ENCODE results near the gene GALNT11.

- TF ChIP-seq POLR2AphosphoS5 (IDR thresholded peaks at IDR 0.05; ENCODE audit: borderline replicate concordance, low read depth, low read length) (no peak), EZH2 (IDR thresholded peaks at IDR 0.05) (no peak), FOXP2 (optimal IDR thresholded peaks at IDR 0.05; ENCODE audit: control extremely low read depth, extremely low read length, insufficient read depth) (no peak)
These were observed 104.2 kb downstream of the GALNT11 start for GRCh38 chr7:152129682-152130081.
